HEK293 (cell line): ENCODE results near the gene KIFC1.

Source experiments
- CTCF ChIA-PET: fragments of 350-600 bp; formaldehyde crosslinking; extraction: SDS; loops from one replicate; lab custom pipeline; 2021; ENCODE audit warnings: antibody characterized with exemption; lab: Yijun Ruan, JAX
- POLR2A ChIA-PET: fragments of 300-600 bp; formaldehyde crosslinking; extraction: SDS; loops from one replicate; lab custom pipeline; 2020; ENCODE audit warnings: antibody characterized with exemption, inconsistent platforms; lab: Yijun Ruan, JAX
- H3K27ac ChIP-seq: fragments of 200-500 bp; sonication (Bioruptor generic); 2 replicates; pipeline ENCODE4 v1.5.1; 2014; ENCODE audit warnings: low read depth, low read length, control low read depth, inconsistent platforms; ENCODE audit errors: extremely low read depth
- H3K36me3 ChIP-seq, 2 experiments: fragments of 200-500 bp in 1 of 2; sonication (Bioruptor generic) in 1 of 2; 1 replicate in 1 of 2; 2 replicates in 1 of 2; pipeline ENCODE4 v1.5.1; 2014 to 2017; ENCODE audit warnings: inconsistent platforms in 2 of 2, low read length in 2 of 2; ENCODE audit not compliant: control insufficient read depth in 2 of 2, insufficient read depth in 1 of 2
- H3K4me1 ChIP-seq: fragments of 200-500 bp; sonication (Bioruptor generic); 2 replicates; pipeline ENCODE4 v1.5.1; 2014; ENCODE audit warnings: mild to moderate bottlenecking, low read length, inconsistent platforms; ENCODE audit not compliant: control insufficient read depth, insufficient read depth
- H3K4me3 ChIP-seq: 2 replicates; pipeline ENCODE4 v1.5.1; 2011; ENCODE audit warnings: low read depth, mild to moderate bottlenecking, control low read depth, low read length, moderate library complexity
- H3K9me3 ChIP-seq: fragments of 200-500 bp; sonication (Bioruptor generic); 2 replicates; pipeline ENCODE4 v1.5.1; 2014; ENCODE audit warnings: low read depth, low read length, inconsistent platforms; ENCODE audit not compliant: control insufficient read depth, insufficient read depth
- MZF1 ChIP-seq: fragments of 450-650 bp; formaldehyde crosslinking; IDR thresholded peaks from 2 replicates; pipeline ENCODE4 v1.5.1; 2017; ENCODE audit warnings: missing biosample characterization, missing genetic modification characterization, borderline replicate concordance
- OSR2 ChIP-seq: fragments of 450-650 bp; formaldehyde crosslinking; IDR thresholded peaks from 2 replicates; pipeline ENCODE4 v1.5.1; 2016; ENCODE audit warnings: missing biosample characterization, missing genetic modification characterization
- PRDM1 ChIP-seq: fragments of 450-650 bp; formaldehyde crosslinking; IDR thresholded peaks from 2 replicates; pipeline ENCODE4; 2016; ENCODE audit warnings: missing biosample characterization, missing genetic modification characterization
- SCRT2 ChIP-seq: fragments of 450-650 bp; formaldehyde crosslinking; IDR thresholded peaks from 2 replicates; pipeline ENCODE4 v1.5.1; 2016; ENCODE audit warnings: missing biosample characterization, missing genetic modification characterization
- ZNF10 ChIP-seq: fragments of 450-650 bp; formaldehyde crosslinking; IDR thresholded peaks from 2 replicates; pipeline ENCODE4 v1.5.1; 2017; ENCODE audit warnings: missing biosample characterization, missing genetic modification characterization
- ZNF146 ChIP-seq: fragments of 450-650 bp; formaldehyde crosslinking; IDR thresholded peaks from 2 replicates; pipeline ENCODE4 v1.5.1; 2016; ENCODE audit warnings: missing biosample characterization, missing genetic modification characterization
- ZNF155 ChIP-seq: fragments of 450-650 bp; formaldehyde crosslinking; IDR thresholded peaks from 2 replicates; pipeline ENCODE4 v1.5.1; 2016; ENCODE audit warnings: missing biosample characterization, missing genetic modification characterization
- ZNF223 ChIP-seq: fragments of 450-650 bp; formaldehyde crosslinking; IDR thresholded peaks from 2 replicates; pipeline ENCODE4 v1.5.1; 2016; ENCODE audit warnings: missing biosample characterization, missing genetic modification characterization
- ZNF23 ChIP-seq: fragments of 450-650 bp; formaldehyde crosslinking; IDR thresholded peaks from 2 replicates; pipeline ENCODE4 v1.5.1; 2016; ENCODE audit warnings: missing biosample characterization, missing genetic modification characterization, borderline replicate concordance
- ZNF324 ChIP-seq: fragments of 450-650 bp; formaldehyde crosslinking; IDR thresholded peaks from 2 replicates; pipeline ENCODE4 v1.5.1; 2016; ENCODE audit warnings: missing biosample characterization, missing genetic modification characterization
- ZNF366 ChIP-seq: fragments of 450-650 bp; formaldehyde crosslinking; conservative IDR thresholded peaks from 2 replicates; pipeline ENCODE4 v1.5.1; 2016; ENCODE audit warnings: missing biosample characterization, missing genetic modification characterization
- ZNF416 ChIP-seq: fragments of 450-650 bp; formaldehyde crosslinking; IDR thresholded peaks from 2 replicates; pipeline ENCODE4 v1.5.1; 2016; ENCODE audit warnings: missing biosample characterization, missing genetic modification characterization
- ZNF571 ChIP-seq: fragments of 450-650 bp; formaldehyde crosslinking; IDR thresholded peaks from 2 replicates; pipeline ENCODE4 v1.5.0; 2017; ENCODE audit warnings: missing biosample characterization, missing genetic modification characterization
- ZNF596 ChIP-seq: fragments of 450-650 bp; IDR thresholded peaks from 2 replicates; pipeline ENCODE4 v1.5.0; 2018; ENCODE audit warnings: missing biosample characterization, mild to moderate bottlenecking, missing genetic modification characterization, moderate library complexity
- ZNF624 ChIP-seq: fragments of 450-650 bp; formaldehyde crosslinking; IDR thresholded peaks from 2 replicates; pipeline ENCODE4 v1.5.1; 2017; ENCODE audit warnings: missing biosample characterization, missing genetic modification characterization
- ZNF664 ChIP-seq: fragments of 450-650 bp; formaldehyde crosslinking; IDR thresholded peaks from 2 replicates; pipeline ENCODE4 v1.5.1; 2016; ENCODE audit warnings: missing biosample characterization, missing genetic modification characterization
- TF ChIP-seq, protein P1 (sequence below): fragments of 450-650 bp; formaldehyde crosslinking; IDR thresholded peaks from 2 replicates; pipeline ENCODE4 v1.5.1; 2017; ENCODE audit warnings: missing biosample characterization, missing genetic modification characterization
- TF ChIP-seq, protein P2 (sequence below): fragments of 450-650 bp; formaldehyde crosslinking; IDR thresholded peaks from 2 replicates; pipeline ENCODE4 v1.5.1; 2016; ENCODE audit warnings: missing biosample characterization, missing genetic modification characterization
- TF ChIP-seq, protein P3 (sequence below): fragments of 450-650 bp; formaldehyde crosslinking; IDR thresholded peaks from 2 replicates; pipeline ENCODE4 v1.5.1; 2016; ENCODE audit warnings: missing biosample characterization, missing genetic modification characterization
- TF ChIP-seq, protein P4 (sequence below): fragments of 450-650 bp; formaldehyde crosslinking; IDR thresholded peaks from 2 replicates; pipeline ENCODE4 v1.5.1; 2017; ENCODE audit warnings: missing biosample characterization, missing genetic modification characterization
- TF ChIP-seq, protein P5 (sequence below): fragments of 450-650 bp; formaldehyde crosslinking; IDR thresholded peaks from 2 replicates; pipeline ENCODE4 v1.5.1; 2017; ENCODE audit warnings: missing biosample characterization, missing genetic modification characterization

Gene KIFC1

DNA sequence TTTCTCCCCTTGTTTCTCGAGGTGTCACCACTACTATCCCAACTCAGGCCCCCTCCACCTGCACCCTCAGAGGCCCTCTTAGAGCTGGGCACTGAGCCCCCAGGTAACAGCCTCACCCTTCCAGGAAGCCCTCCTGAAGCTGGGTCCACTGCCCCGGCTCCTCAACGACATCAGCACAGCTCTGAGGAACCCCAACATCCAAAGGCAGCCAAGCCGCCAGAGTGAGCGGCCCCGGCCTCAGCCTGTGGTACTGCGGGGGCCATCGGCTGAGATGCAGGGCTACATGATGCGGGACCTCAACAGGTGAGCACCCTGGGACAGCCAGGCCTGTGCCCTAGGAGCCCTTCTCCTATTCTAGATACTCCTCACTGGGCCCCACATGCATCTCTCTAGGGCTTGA is 49.8 kb downstream of the KIFC1 start:
- H3K9me3 ChIP-seq = no peaks in the 10 kb centered on the region
- TF ChIP-seq, protein P1, sequence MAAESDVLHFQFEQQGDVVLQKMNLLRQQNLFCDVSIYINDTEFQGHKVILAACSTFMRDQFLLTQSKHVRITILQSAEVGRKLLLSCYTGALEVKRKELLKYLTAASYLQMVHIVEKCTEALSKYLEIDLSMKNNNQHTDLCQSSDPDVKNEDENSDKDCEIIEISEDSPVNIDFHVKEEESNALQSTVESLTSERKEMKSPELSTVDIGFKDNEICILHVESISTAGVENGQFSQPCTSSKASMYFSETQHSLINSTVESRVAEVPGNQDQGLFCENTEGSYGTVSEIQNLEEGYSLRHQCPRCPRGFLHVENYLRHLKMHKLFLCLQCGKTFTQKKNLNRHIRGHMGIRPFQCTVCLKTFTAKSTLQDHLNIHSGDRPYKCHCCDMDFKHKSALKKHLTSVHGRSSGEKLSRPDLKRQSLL (tag by site-specific recombination) = no peak
- TF ChIP-seq MZF1 (tag by site-specific recombination) (no peak), ZNF624 (tag by site-specific recombination) (no peak), ZNF596 (tag by site-specific recombination) (no peak), OSR2 (tag by site-specific recombination) (no peak), ZNF664 (tag by site-specific recombination) (no peak), ZNF324 (tag by site-specific recombination) (no peak), ZNF223 (tag by site-specific recombination) (no peak), PRDM1 (tag by site-specific recombination) (no peak), ZNF571 (tag by site-specific recombination) (no peak), ZNF23 (tag by site-specific recombination) (no peak), ZNF146 (tag by site-specific recombination) (no peak)
- TF ChIP-seq, protein P2, sequence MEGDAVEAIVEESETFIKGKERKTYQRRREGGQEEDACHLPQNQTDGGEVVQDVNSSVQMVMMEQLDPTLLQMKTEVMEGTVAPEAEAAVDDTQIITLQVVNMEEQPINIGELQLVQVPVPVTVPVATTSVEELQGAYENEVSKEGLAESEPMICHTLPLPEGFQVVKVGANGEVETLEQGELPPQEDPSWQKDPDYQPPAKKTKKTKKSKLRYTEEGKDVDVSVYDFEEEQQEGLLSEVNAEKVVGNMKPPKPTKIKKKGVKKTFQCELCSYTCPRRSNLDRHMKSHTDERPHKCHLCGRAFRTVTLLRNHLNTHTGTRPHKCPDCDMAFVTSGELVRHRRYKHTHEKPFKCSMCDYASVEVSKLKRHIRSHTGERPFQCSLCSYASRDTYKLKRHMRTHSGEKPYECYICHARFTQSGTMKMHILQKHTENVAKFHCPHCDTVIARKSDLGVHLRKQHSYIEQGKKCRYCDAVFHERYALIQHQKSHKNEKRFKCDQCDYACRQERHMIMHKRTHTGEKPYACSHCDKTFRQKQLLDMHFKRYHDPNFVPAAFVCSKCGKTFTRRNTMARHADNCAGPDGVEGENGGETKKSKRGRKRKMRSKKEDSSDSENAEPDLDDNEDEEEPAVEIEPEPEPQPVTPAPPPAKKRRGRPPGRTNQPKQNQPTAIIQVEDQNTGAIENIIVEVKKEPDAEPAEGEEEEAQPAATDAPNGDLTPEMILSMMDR = no peak
- TF ChIP-seq, protein P3, sequence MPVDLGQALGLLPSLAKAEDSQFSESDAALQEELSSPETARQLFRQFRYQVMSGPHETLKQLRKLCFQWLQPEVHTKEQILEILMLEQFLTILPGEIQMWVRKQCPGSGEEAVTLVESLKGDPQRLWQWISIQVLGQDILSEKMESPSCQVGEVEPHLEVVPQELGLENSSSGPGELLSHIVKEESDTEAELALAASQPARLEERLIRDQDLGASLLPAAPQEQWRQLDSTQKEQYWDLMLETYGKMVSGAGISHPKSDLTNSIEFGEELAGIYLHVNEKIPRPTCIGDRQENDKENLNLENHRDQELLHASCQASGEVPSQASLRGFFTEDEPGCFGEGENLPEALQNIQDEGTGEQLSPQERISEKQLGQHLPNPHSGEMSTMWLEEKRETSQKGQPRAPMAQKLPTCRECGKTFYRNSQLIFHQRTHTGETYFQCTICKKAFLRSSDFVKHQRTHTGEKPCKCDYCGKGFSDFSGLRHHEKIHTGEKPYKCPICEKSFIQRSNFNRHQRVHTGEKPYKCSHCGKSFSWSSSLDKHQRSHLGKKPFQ (tag by site-specific recombination) = no peak
- TF ChIP-seq, protein P4, sequence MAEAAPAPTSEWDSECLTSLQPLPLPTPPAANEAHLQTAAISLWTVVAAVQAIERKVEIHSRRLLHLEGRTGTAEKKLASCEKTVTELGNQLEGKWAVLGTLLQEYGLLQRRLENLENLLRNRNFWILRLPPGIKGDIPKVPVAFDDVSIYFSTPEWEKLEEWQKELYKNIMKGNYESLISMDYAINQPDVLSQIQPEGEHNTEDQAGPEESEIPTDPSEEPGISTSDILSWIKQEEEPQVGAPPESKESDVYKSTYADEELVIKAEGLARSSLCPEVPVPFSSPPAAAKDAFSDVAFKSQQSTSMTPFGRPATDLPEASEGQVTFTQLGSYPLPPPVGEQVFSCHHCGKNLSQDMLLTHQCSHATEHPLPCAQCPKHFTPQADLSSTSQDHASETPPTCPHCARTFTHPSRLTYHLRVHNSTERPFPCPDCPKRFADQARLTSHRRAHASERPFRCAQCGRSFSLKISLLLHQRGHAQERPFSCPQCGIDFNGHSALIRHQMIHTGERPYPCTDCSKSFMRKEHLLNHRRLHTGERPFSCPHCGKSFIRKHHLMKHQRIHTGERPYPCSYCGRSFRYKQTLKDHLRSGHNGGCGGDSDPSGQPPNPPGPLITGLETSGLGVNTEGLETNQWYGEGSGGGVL (tag by site-specific recombination) = no peak
- TF ChIP-seq, protein P5, sequence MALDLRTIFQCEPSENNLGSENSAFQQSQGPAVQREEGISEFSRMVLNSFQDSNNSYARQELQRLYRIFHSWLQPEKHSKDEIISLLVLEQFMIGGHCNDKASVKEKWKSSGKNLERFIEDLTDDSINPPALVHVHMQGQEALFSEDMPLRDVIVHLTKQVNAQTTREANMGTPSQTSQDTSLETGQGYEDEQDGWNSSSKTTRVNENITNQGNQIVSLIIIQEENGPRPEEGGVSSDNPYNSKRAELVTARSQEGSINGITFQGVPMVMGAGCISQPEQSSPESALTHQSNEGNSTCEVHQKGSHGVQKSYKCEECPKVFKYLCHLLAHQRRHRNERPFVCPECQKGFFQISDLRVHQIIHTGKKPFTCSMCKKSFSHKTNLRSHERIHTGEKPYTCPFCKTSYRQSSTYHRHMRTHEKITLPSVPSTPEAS (tag by site-specific recombination) = no peak
- ChIA-PET POLR2A (interaction anchor here (0.9 to 2.2 kb wide), 3 partner anchors 11 to 24 kb away, joined by 3 to 12 read pairs (median 5); partner anchors contain the start of genes CUTA and ZBTB9), CTCF (interaction anchor here (1.0 to 2.2 kb wide), 2 partner anchors 9 to 16 kb away, joined by 3 to 10 read pairs; no protein-coding TSS in a partner anchor)
- H3K4me1 ChIP-seq = no peaks in the 10 kb centered on the region
- peaks cover 5 to 62% of the 10 kb centered on the region in 2 experiments; a peak in 2 of 3 replicates for H3K36me3 ChIP-seq
- H3K4me3 ChIP-seq = no peak overlapping the region
- H3K27ac ChIP-seq = no peak overlapping the region

DNA sequence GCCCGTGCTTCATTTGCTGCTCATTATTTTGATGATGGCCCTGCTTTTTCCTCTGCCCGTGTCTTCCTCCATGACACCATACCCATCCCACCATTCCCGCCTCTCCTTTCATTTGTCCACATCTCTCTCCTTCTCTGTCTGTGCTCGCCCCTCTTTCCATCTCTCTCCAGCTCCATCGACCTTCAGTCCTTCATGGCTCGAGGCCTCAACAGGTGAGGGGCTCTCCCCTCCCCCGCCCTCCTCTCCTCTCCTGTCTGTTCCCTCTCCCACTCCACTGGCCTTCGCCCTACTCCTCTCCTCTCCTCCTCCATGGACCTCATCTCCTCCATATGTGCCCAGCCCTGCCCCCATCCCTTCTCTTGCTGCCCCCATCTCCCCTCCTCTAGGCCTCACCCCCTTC is 50.7 kb downstream of the KIFC1 start:
- Histone ChIP-seq H3K4me3 (no peak overlapping the region), H3K9me3 (no peaks in the 10 kb centered on the region), H3K36me3 (peaks cover under 1 to 58% of the 10 kb centered on the region in 2 experiments; a peak in 2 of 3 replicates), H3K27ac (no peak overlapping the region), H3K4me1 (no peaks in the 10 kb centered on the region)
- TF ChIP-seq ZNF155 (no peak), SCRT2 (tag by site-specific recombination) (peak; percentile 93), ZNF10 (no peak), ZNF366 (tag by site-specific recombination) (0 out of 2 replicates have a peak, but pooled peaks have one; percentile 20), ZNF416 (tag by site-specific recombination) (no peak)
- TF ChIP-seq, protein P4 (tag by site-specific recombination) = no peak
- CTCF ChIA-PET = interaction anchor here (0.6 kb wide), 1 partner anchor 20 kb away, joined by 3 read pairs; no protein-coding TSS in a partner anchor
- POLR2A ChIA-PET = interaction anchor here (0.9 to 1.1 kb wide), 3 partner anchors 12 to 24 kb away, joined by 3 to 5 read pairs (median 3); partner anchors contain the start of genes CUTA and ZBTB9
